Sigmoid colon (tissue), 7 donors: ENCODE data around the gene RASSF8. TPM values are rescaled to one million over a fixed set of nuclear protein-coding genes. Genes with fewer than 3 reads are reported as not detected.
"Not testable (repeated sequence)": the region's sequence is repeated elsewhere in the genome, so short reads cannot be mapped to it uniquely, and the experiment has no call there.

ENCODE experiments used
- DNase-seq: peaks from one replicate; pipeline ENCODE4 v3.0.0-alpha.2; 2019
- H3K27ac ChIP-seq, 4 donors: fragments of 200-600 bp; sonication (generic); one replicate each; pipeline ENCODE4 v1.5.1; 2016 to 2019; ENCODE audit warnings: mild to moderate bottlenecking in 1 of 4
- H3K27me3 ChIP-seq, 3 donors: fragments of 200-600 bp; sonication (generic); one replicate each; pipeline ENCODE4 v1.5.1; 2019; ENCODE audit warnings: mild to moderate bottlenecking in 1 of 3
- H3K36me3 ChIP-seq, 4 donors: fragments of 200-600 bp; sonication (generic); one replicate each; pipeline ENCODE4 v1.5.1; 2016 to 2019
- H3K4me1 ChIP-seq, 4 donors: fragments of 200-600 bp; sonication (generic); one replicate each; pipeline ENCODE4 v1.5.1; 2017 to 2019
- H3K4me3 ChIP-seq, 4 donors: fragments of 200-600 bp; sonication (generic); one replicate each; pipeline ENCODE4 v1.5.1; 2017 to 2019; ENCODE audit warnings: mild to moderate bottlenecking in 2 of 4, moderate library complexity in 1 of 4
- H3K9me3 ChIP-seq, 4 donors: fragments of 200-600 bp in 3 of 4; sonication (generic) in 3 of 4; one replicate each; pipeline versions ENCODE4 v1.5.1 to v1.6.1; 2013 to 2019
- EP300 ChIP-seq, 4 donors: sonication (generic); formaldehyde crosslinking; IDR thresholded peaks; one replicate each; pipeline ENCODE4 v1.6.1; 2017; ENCODE audit warnings: antibody characterized with exemption in 4 of 4
- POLR2A ChIP-seq, 2 donors: fragments of 450-650 bp; IDR thresholded peaks; one replicate each; pipeline ENCODE4 v1.6.1; 2016; ENCODE audit warnings: antibody characterized with exemption in 2 of 2, mild to moderate bottlenecking in 2 of 2, moderate library complexity in 2 of 2
- POLR2AphosphoS5 ChIP-seq, 4 donors: sonication (generic); formaldehyde crosslinking; IDR thresholded peaks; one replicate each; pipeline ENCODE4 v1.6.1; 2017; ENCODE audit warnings: antibody characterized with exemption in 4 of 4
- WGBS, 2 donors: extraction: QIAGEN DNeasy Blood & Tissue Kit; methylation state at CpG; one replicate each; pipeline ENCODE4 v1.1.7; 2013; 5-methylcytosine and 5-hydroxymethylcytosine counted together
- intact Hi-C: fragments of 100-400 bp; cut with DNase I; formaldehyde crosslinking; loops from one replicate; pipeline ENCODE4 v1.15.1; 2023
- polyA plus RNA-seq, 3 donors: library from polyadenylated mRNA; stranded (reverse); fragments of 200-250 nt; gene quantifications; one replicate each; pipeline ENCODE4 v1.2.3, GENCODE V29; 2013
- total RNA-seq, 4 donors: library from RNA; depleted of rRNA; stranded (reverse); fragments of >200 nt; gene quantifications; one replicate each; pipeline ENCODE4 v1.1.0, GENCODE V29; 2016
- TF ChIP-seq, protein P1 (sequence below), 4 experiments: fragments of 450-650 bp in 3 of 4; fragments of 200-600 bp in 1 of 4; IDR thresholded peaks; one replicate each; pipeline ENCODE4 v1.5.1; 2016 to 2019; ENCODE audit warnings: antibody characterized with exemption in 4 of 4, mild to moderate bottlenecking in 3 of 4, moderate library complexity in 2 of 4
- donor health status: healthy with polysubstance abuse.
- donor health status: Bipolar disorder and iron deficiency.
- donor health status: healthy.

Gene RASSF8
- total and polyA plus RNA-seq, 7 donors: 0.92 to 109 (median 74.0) TPM

DNA sequence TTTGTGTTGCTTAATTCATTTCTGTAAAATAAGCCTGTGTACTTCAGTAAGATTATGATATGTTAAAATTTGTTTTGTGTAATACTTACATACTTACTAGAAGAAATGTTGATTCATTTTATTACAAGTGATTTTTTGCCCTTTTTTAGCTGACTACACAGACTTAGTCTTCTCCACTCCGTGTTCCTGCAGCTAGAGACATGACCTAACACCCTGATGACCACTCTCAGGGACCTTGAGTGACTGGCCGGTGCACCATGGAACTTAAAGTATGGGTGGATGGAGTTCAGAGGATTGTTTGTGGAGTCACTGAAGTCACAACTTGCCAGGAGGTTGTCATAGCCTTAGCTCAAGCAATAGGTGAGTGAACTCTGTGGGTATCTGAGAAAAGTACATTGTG is 96.6 kb downstream of the RASSF8 start:
- TF ChIP-seq EP300 (IDR thresholded peaks at IDR 0.05): no peak
- TF ChIP-seq POLR2AphosphoS5 (IDR thresholded peaks at IDR 0.05): no peak
- no peak for TF ChIP-seq POLR2A (IDR thresholded peaks at IDR 0.05)
- TF ChIP-seq, protein P1, sequence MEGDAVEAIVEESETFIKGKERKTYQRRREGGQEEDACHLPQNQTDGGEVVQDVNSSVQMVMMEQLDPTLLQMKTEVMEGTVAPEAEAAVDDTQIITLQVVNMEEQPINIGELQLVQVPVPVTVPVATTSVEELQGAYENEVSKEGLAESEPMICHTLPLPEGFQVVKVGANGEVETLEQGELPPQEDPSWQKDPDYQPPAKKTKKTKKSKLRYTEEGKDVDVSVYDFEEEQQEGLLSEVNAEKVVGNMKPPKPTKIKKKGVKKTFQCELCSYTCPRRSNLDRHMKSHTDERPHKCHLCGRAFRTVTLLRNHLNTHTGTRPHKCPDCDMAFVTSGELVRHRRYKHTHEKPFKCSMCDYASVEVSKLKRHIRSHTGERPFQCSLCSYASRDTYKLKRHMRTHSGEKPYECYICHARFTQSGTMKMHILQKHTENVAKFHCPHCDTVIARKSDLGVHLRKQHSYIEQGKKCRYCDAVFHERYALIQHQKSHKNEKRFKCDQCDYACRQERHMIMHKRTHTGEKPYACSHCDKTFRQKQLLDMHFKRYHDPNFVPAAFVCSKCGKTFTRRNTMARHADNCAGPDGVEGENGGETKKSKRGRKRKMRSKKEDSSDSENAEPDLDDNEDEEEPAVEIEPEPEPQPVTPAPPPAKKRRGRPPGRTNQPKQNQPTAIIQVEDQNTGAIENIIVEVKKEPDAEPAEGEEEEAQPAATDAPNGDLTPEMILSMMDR (IDR thresholded peaks at IDR 0.05): no peak
- Histone ChIP-seq H3K4me3 (no peak overlapping the region), H3K27me3 (no peaks in the 10 kb centered on the region), H3K4me1 (peaks cover 0 to 33% (median 22%) of the 10 kb centered on the region in 4 donors), H3K9me3 (no peaks in the 10 kb centered on the region), H3K27ac (no peak overlapping the region), H3K36me3 (no peaks in the 10 kb centered on the region)
- intact Hi-C loops: no loop called here
- no peak for DNase-seq
- WGBS, 2 donors: 87 to 89% methylated on average over 2 of the region's 2 CpGs

DNA sequence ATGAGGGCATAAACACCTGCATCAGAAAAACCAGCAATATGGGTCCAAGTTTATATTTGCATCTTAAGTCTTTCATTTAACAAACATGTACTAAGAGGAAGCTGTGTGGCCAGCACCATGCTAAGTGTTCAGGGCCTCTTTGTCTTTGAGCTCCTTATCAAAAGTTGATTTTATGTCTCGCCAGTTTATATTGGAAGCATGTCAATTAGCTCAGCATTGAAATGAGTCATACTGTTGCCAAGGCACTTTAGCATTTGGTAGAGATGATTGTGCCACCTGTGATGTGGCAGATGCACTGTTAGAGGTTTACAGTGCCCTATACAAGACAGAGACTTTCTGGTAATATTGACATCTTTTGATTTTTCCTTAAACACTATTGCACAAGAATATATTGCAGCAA is 97.9 kb downstream of the RASSF8 start:
- 20 to 59% methylated on average over 1 of the region's 1 CpG for WGBS, 2 donors
- Histone ChIP-seq H3K4me1 (peaks cover 0 to 33% (median 22%) of the 10 kb centered on the region in 4 donors), H3K9me3 (no peaks in the 10 kb centered on the region), H3K27me3 (no peaks in the 10 kb centered on the region), H3K4me3 (no peak overlapping the region), H3K27ac (no peak overlapping the region), H3K36me3 (no peaks in the 10 kb centered on the region)
- no peak for DNase-seq
- TF ChIP-seq, protein P1 (IDR thresholded peaks at IDR 0.05): no peak
- TF ChIP-seq EP300 (IDR thresholded peaks at IDR 0.05): no peak
- TF ChIP-seq POLR2A (IDR thresholded peaks at IDR 0.05): no peak
- TF ChIP-seq POLR2AphosphoS5 (IDR thresholded peaks at IDR 0.05): no peak
- intact Hi-C loops: no loop called here

DNA sequence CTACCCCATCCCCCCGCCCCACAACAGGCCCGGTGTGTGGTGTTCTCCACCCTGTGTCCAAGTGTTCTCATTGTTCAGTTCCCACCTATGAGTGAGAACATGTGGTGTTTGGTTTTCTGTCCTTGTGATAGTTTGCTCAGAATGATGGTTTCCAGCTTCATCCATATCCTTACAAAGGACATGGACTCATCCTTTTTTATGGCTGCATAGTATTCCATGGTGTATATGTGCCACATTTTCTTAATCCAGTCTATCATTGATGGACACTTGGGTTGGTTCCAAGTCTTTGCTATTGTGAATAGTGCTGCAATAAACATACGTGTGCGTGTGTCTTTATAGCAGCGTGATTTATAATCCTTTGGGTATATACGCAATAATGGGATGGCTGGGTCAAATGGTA is 98.8 kb downstream of the RASSF8 start:
- H3K27me3 ChIP-seq, intact Hi-C loops, H3K4me3 ChIP-seq, H3K9me3 ChIP-seq, H3K27ac ChIP-seq, DNase-seq, H3K36me3 ChIP-seq: not testable (repeated sequence)
- H3K4me1 ChIP-seq: peaks cover 0 to 33% (median 21%) of the 10 kb centered on the region in 4 donors
- WGBS, 2 donors: 63 to 85% methylated on average over 6 of the region's 6 CpGs

DNA sequence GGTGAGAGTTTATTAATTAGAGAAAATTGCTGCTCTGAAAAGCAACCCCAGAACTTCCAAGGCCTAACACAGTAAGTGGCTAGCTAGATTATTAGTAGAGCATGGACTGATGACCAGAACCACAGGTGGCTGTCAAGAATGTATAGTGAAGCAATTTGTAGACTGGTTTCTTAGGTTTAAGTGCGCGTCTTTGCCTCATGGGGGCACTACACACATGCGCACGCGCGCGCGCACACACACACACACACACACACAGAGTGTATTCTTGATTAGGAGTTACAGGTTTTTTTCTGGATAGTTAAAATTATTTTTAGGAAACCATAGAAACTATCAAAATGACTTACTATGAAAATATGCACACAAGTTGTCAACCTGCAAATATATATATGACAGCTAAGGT is 99.8 kb downstream of the RASSF8 start:
- Histone ChIP-seq H3K36me3 (no peaks in the 10 kb centered on the region), H3K27me3 (no peaks in the 10 kb centered on the region), H3K4me1 (peaks cover 0 to 24% (median 12%) of the 10 kb centered on the region in 4 donors), H3K27ac (no peak overlapping the region), H3K4me3 (no peak overlapping the region), H3K9me3 (no peaks in the 10 kb centered on the region)
- no peak for DNase-seq
- 92 to 93% methylated on average over 8 of the region's 8 CpGs for WGBS, 2 donors
- TF ChIP-seq, protein P1 (IDR thresholded peaks at IDR 0.05): no peak
- TF ChIP-seq POLR2AphosphoS5 (IDR thresholded peaks at IDR 0.05) (no peak), EP300 (IDR thresholded peaks at IDR 0.05) (no peak), POLR2A (IDR thresholded peaks at IDR 0.05) (no peak)
- intact Hi-C loops: no loop called here

DNA sequence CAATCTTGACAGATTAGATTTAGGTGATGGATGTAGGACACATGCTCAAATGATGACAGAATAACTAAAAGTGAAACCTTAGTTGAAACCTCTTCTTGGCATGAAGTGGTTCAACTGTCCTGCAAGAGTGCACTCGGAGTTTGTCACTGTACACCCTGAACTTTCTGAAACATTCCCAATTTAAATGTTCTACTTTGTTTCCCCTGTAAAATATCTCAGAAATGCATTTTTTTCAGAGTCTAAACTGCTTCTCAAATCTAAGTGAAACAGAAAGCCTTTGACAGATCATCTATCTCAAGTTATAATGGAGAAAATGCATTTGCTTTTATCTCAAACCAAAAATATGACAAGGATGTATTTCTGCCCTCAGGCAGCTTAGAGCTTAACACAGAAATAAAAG is 100.3 kb downstream of the RASSF8 start:
- Histone ChIP-seq H3K4me1 (peaks cover 0 to 19% (median 7%) of the 10 kb centered on the region in 4 donors), H3K4me3 (no peak overlapping the region), H3K27me3 (no peaks in the 10 kb centered on the region), H3K27ac (no peak overlapping the region), H3K36me3 (no peaks in the 10 kb centered on the region), H3K9me3 (no peaks in the 10 kb centered on the region)
- no peak for TF ChIP-seq POLR2AphosphoS5 (IDR thresholded peaks at IDR 0.05)
- no peak for TF ChIP-seq POLR2A (IDR thresholded peaks at IDR 0.05)
- TF ChIP-seq, protein P1 (IDR thresholded peaks at IDR 0.05): no peak
- no peak for TF ChIP-seq EP300 (IDR thresholded peaks at IDR 0.05)
- WGBS, 2 donors: 77 to 88% methylated on average over 1 of the region's 1 CpG
- DNase-seq: no peak
- intact Hi-C loops: no loop called here
